Activated CD4-positive, alpha-beta T cell treated with anti-CD3 and anti-CD28 coated beads for 24 hours (primary cell): ENCODE measurements around the gene MTG1.
"Not testable (repeated sequence)": the region's sequence is repeated elsewhere in the genome, so short reads cannot be mapped to it uniquely, and the experiment has no call there.

Source experiments
- DNase-seq, 2 donors: peaks; one replicate each; pipeline ENCODE4 v3.0.0-alpha.2; 2020; ENCODE audit warnings: low read depth in 2 of 2

The MTG1 gene

GRCh38 chr10:133378251-133379096 lies 15.5 kb upstream of the MTG1 start:
- peak in 1 of 2 donors; percentile 49 for DNase-seq

GRCh38 chr10:133379152-133379800 lies 14.7 kb upstream of the MTG1 start, which contains the start of gene PAOX:
TSS of gene PAOX (plus strand) at chr10:133379262. CDS start at chr10:133379317, 55 bp downstream.
- no peak for DNase-seq

GRCh38 chr10:133379801-133380666 lies 13.9 kb upstream of the MTG1 start:
- no peak for DNase-seq

DNA sequence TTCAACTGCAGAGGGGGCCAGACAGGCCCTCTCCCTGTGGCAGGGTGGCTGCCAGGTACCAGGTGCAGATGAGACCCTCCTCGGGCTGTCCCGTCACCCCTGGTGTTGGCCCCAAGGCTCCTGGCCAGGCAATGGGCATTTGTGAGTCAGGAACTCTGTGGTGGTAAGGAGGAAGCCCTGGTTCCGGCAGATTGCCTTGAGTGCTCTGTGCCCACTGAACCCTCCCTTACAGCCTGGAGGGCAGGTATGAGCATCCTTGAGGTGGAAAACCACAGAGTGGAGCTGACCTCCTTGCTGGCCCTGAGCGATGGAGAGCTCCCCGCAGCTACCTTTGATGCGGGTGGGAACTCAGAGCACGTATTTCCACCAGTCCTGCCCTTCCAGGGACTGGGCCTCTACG lies 12.9 kb upstream of the MTG1 start:
- DNase-seq: no peak

- no peak for DNase-seq
These were observed 10.4 kb upstream of the MTG1 start for GRCh38 chr10:133383551-133383950.

- DNase-seq: no peak
These were observed 9.9 kb upstream of the MTG1 start for GRCh38 chr10:133384071-133384470.

GRCh38 chr10:133385214-133385613 lies 8.7 kb upstream of the MTG1 start:
- no peak for DNase-seq

DNA sequence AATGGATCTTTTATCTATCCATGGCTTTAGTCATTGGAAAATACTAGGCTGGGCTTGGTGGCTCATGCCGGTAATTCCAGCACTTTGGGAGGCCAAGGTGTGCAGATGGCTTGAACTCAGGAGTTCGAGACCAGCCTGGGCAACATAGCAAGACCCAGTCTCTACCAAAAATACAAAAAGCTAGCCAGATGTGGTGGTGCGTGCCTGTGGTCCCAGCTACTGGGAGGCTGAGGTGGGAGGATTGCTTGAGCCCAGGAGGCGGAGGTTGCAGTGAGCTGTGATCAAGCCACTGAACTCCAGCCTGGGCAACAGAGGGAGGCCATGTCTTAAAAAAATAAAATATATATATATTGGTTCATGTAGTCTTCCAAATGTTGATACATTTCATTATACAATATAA lies 7.0 kb upstream of the MTG1 start:
- not testable (repeated sequence) for DNase-seq

DNA sequence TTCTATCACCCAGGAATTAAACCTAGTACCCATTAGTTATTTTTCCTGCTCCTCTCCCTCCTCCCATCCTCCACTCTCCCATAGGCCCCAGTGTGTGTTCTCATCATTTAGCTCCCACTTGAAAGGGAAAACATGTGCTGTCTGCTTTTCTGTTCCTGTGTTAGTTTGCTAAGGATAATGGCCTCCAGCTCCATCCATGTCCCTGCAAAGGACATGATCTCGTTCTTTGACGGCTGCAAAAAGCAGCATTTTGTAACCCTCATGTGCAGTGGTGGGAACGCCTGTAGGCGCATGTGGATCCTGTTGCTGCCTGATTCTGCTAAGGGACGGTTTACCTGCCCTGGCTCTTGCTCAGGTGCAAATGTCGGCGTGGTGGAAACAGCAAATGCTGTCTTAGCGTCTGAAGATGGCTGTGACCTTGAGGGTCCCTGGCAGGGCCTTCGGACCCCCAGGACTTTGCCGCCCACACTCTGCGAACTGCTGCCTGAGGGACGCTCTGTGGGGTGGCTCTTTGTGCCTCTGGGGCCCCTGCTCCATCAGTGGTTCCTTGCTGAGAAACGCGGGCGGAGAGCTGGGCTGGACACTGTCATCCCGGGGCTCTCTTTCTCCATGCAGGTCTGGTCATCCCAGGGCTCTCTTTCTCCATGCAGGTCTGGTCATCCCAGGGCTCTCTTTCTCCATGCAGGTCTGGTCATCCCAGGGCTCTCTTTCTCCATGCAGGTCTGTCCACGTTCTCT lies 5.6 kb upstream of the MTG1 start:
- DNase-seq: no peak

DNA sequence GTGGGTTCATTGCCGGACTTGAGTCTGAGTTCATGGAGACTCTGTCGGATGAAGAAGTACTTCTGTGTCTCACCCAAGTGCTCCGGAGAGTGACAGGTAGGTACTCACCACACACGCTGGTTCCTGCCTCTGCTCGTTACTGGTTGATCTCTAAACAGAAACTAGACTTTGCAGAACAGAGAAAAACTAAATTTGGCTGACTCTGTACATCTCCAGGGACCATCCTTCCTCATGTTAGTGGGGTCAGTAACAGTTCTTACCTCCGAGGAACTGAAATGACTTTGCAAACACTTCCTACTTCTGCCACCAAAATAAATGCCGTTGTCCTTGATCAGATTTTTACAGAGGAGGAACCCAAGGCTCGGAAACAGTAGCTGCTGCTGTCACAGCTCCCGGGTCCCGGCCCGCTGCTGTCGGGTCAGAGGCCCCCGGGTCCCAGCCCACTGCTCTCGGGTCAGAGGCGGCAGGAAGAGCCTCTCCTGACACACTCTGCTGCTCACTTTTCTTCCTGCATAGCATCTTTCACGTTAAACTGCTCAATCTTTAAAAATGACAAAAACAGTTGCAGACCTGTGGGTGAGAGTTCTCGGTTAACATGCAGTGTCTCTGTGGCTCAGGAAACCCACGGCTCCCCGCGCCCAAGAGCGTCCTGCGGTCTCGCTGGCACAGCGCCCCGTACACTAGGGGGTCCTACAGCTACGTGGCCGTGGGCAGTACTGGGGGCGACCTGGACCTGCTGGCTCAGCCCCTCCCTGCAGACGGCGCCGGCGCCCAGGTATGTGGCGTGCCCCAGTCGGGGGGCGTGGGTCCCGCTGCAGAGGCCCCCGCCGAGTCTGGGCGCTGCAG lies 4.8 kb upstream of the MTG1 start:
- no peak for DNase-seq

- no peak for DNase-seq
These were observed 3.2 kb upstream of the MTG1 start for GRCh38 chr10:133390597-133391248.

DNA sequence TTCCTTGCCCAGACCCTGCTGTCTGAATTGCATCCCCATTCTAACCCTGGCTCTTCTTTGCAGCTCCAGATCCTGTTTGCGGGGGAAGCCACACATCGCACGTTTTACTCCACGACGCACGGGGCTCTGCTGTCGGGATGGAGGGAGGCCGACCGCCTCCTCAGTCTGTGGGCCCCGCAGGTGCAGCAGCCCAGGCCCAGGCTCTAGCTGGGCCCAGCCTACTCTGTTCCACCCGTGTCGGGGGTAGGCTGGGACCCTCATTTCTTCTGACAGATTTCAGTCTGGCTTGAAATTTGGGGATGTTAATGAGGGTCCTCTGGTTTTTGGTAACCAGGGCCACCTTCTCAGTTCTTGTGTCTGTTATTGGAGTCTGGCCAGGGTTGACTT lies 2.7 kb upstream of the MTG1 start:
- DNase-seq: no peak

DNA sequence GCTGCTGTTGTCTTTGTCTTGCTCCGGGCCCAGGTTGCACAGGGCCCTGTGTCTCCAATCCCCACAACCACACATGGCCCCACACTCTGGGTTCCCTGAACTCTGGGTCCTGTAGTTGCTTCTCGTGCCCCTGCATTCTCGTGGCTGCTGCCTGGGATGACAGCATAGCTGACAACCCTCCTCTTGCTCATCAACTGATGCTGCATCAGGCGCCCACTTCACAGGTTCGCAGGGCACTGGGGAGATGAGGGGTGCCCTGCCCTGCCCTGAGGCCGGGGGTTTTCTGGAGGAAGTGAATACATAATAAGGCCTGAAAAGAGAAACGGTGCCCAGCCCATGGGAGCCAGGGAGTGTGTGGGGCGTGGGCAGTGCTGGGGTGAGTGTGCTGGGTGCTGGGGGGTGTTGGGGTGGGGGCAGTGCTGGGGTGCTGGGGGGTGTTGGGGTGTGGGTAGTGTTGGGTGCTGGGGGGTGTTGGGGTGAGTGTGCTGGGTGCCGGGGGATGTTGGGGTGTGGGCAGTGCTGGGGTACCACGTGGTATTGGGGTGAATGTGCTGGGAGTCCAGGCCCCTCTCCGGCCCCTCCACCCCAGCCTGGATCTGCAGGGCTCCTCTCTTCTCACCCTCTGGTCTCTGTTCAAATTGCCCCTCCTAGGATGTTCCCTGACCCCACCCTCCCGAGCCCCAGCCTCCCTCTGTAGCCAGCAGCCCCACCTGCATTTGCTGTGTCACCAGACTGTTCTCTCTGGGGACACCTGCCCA lies 2.0 kb upstream of the MTG1 start:
- no peak for DNase-seq

DNA sequence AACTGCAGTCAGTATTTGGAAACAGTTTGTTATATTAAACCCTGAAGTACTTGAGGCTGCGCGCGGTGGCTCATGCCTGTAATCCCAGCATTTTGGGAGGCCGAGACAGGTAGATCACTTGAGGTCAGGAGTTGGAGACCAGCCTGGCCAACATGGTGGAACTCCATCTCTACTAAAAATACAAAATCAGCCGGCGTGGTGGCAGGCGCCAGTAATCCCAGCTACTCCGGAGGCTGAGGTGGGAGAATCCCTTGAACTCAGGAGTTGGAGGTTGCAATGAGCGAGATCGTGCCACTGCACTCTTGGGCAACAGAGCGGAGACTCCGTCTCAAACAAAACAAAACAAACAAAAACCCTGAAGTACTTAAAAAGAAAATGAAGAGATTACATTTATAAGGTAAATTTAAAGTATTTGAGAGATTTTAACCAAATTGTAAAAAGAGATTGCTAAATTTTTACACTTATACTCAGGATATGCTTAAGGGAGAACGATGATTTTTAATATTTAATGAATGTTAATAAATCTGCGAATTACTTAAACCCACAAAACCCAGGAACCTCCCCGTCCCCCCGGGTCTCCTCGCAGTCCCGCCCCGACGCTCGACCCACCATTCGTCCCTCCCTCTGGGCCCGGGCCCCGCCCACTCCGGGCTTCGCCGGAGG lies 425 bp upstream of the MTG1 start:
- no peak for DNase-seq

GRCh38 chr10:133394801-133395221 lies 854 bp downstream of the MTG1 start:
- no peak for DNase-seq

- DNase-seq: no peak
These were observed 2.2 kb downstream of the MTG1 start for GRCh38 chr10:133396035-133396624.

- no peak for DNase-seq
These were observed 4.0 kb downstream of the MTG1 start for GRCh38 chr10:133397938-133398337.

GRCh38 chr10:133399123-133399601 lies 5.2 kb downstream of the MTG1 start:
- DNase-seq: no peak
